ENCODE results near the gene FRMD5.
"Not testable (repeated sequence)": the region's sequence is repeated elsewhere in the genome, so short reads cannot be mapped to it uniquely, and the experiment has no call there.

FRMD5 gene

DNA sequence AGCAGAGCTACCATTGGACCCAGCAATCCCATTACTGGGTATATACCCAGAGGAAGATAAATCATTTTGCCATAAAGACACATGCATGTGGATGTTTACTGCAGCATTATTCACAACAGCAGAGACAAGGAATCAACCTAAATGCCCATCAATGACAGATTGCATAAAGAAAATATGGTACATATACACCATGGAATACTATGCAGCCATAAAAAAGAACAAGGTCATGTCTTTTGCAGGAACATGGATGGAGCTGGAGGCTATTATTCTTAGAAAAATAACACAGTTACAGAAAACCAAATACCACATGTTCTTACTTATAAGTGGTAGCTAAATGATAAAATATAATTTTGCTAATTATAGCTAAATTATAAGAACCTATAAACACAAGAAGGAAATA, 162.3 kb downstream of the FRMD5 start:
- DNase-seq (ENCODE audit: low spot score), result not testable (repeated sequence)

DNA sequence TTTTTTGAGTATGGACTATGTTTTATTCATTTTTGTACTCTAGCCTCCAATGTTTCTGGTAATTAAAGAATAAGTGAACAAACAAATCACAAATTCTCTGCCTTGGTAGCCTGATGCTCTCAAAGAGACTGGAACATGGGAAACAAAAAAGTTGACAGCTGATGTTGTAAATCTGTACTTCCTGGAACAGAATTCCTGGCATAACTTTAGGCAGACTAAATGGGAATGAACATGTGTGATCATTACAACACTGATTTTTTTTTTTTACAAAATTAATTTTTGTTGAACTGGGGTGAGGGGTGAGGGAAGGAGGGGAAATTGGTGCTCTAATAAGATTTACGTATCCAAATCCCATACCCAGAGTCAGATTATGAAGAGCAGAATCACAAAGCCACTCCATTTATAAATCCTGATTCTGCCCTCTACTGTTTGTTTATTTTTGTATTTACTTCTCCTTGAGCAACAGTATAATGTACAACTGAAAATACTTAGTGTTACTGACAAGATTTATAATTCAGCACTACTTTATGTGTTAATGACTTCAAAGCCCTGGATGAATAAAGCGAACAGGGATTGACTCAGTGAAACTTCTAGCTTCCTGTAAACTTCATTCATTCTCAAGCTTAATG, 165.0 kb downstream of the FRMD5 start:
- DNase-seq (ENCODE audit: low spot score), result no peak

DNA sequence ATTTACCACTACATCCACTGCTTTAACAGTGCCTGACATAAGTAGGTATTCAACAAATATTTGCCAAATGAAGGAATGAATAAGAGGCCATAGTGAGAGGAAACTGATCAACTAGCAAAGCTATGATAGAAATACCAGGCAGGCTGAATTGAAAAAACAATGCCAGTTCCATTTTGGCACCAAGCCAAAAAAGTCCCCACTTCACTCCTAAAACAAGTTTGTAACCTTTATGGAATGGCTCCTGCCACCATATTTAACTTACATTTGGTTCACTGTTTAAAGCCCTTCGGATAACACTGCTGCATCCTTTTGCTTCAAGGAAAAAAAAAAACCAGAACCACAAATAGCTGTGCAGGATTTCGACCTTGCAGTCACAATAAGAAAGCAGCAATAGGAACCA, 166.1 kb downstream of the FRMD5 start:
- DNase-seq (ENCODE audit: low spot score), result no peak

DNA sequence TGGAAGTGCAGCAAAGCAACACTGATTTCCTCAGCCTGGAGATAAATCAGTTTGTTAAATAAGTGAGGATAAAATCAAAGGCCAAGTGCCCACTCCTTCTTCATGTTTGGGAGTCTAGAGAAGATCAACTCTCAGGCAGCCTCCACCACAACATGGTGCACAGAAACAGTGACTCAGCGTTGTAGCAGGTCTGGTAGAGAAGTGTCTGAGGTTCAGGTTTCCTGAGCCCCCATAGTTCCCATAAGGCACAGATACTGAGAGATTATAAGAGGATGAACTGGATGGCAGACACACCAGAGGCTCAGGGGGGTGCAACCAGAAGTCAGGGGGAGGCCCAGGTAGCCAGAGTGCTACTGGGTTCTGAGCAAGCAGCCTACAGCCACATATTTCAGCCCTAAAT, 166.7 kb downstream of the FRMD5 start:
- DNase-seq (ENCODE audit: low spot score), result no peak

DNA sequence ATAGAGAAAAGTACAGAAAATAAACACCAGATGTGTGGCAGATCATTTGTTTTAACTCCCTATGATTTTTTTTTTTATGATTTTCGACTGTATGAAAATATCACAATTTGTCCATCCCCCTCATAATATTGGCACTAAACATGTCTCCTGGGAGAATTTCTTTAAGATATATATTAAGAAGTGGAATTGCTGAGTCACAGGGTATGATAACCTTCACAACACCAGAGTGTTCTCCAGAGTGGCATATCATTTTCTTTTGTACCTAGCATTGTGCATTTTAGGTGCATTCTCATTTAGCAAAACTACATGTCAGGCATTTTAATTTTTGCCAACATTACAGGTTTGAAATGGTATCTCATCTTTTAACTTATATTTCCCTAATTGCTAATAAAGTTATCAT, 170.9 kb downstream of the FRMD5 start:
- no peak for DNase-seq (ENCODE audit: low spot score)

DNA sequence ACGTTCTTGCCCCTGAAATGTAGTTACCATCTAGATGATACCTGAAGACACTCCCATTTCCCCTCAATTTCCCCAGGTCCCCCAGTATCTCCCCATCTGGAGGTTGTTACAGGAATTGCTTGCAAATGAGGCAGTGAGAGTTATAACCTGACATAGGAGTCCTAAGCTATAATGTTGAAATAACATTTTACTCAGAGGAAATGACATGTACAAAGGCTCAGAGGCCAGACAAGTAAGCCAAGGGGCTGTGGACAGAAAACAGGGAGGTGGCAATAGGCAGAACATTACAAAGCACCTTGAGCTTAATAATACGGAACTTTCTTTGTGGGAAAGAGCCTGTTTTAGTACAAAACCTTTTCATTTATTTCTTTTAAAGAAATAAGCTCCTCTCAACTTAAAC, 171.9 kb downstream of the FRMD5 start:
- no peak for DNase-seq (ENCODE audit: low spot score)

DNA sequence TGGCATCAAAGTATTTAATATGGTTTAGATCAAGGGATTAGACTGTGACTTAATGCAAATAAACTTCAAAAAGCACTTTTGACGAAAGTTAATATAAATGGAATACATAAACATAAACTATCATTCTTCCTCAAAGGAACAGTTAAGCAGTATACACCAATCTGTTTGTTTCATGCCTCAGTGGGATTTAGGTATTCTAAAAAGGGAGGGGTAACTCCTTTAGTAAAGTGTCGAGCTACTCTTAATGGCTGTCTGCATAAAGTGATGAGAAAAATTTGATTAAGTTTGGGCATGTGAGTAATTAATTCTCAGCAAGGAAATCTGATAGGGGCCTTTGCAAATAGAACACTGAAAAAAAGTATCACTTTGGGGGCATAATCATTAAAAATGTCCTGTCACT, 176.9 kb downstream of the FRMD5 start:
- no peak for DNase-seq (ENCODE audit: low spot score)

DNA sequence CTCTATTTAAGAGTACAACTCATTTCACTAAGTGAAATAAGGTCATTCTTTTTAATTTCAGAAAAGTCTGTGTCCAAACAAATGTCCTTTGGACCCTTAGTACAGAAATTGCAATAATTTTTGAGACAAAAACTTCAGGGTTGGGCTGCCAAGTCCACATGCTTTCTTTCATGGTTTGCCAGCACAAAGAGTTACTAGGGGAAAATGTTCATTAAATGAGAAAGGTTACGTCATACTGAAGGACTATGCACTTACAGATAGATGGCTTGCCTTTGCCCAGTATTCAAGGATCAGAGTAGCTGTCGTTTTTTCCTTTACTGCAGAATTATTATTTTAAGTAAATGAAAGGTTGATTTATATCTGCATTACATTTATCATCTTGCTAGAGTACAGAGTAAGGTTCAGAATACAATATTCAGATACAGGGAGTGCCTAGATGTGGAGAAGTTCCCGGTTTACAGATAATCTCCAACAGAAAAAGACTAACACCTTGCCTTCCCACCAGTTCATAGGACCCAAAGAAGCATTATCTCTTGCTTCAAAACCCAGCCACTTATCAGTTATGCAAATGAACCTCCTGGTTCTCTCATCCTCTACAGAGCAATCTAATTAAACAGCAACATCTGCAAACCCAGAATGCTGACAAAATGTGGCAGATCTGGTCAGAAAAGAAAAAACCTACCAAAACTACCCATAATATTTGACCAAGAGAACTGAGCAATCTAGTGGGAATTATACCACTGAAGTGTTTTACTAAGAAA, 179.3 kb downstream of the FRMD5 start:
- no peak for DNase-seq (ENCODE audit: low spot score)

DNA sequence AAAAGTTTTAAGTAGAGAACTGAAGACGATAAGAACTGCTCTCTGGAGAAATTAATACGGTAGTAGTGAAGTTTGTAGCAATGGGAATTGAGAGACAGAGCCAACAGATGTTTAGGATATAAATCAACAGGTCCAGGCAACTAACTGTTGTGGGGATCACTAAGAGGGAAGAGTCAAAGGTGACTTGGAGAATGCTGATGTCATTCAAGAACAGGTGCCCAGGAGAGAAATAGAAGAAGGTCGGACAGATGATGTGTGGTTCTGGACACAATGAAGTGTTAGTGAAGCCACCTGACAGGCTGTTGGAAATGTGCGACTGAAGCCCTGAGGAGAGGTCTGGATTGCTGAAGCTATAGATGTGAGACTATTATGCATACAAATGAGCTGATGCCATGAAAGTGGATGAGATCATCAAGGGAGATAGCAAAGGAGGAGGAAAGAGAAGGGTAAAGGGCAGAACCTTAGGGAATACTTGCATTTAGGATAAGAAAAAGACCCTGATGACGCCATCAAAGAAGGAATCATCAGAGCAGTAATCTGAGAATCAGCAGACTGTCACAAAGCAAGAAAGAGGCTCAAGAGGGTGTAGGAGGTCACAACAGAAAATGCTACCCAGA, 183.7 kb downstream of the FRMD5 start:
- no peak for DNase-seq (ENCODE audit: low spot score)

DNA sequence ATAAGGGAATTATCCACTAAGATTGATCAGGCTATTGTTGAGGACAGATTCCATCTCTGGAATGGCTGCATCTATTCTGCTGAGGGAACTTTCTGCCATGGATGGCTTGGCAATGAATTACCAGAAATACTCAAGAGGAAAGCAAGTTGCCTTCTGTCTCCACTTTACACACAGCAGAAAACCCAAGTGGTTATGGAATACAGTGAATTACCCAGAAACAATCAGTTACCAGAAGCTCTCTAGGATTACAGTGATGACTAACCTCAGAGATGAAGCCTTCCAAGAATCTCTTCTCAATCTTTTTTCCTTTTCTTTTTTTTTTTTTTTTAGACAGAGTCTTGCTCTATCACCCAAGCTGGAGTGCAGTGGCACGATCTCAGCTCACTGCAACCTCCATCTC, 185.0 kb downstream of the FRMD5 start:
- DNase-seq (ENCODE audit: low spot score), result no peak

DNA sequence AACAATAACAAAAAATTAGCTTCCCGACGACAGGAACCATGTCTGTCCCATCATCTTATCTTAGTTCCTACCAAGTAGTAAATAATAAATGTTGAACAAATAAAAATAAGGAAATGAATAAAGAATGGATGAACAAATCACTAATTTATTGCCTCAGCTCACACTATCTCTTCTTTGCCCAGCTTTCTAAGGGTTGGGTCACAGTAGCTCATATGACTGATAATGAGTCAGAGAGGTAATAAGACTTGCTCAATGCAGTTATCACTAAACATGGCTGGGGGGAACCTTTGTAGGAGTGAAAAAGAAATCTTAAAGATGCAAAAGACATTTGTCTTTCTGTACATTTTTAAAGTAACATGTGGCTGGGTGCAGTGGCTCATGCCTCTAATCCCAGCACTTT, 186.0 kb downstream of the FRMD5 start:
- DNase-seq (ENCODE audit: low spot score), result no peak

DNA sequence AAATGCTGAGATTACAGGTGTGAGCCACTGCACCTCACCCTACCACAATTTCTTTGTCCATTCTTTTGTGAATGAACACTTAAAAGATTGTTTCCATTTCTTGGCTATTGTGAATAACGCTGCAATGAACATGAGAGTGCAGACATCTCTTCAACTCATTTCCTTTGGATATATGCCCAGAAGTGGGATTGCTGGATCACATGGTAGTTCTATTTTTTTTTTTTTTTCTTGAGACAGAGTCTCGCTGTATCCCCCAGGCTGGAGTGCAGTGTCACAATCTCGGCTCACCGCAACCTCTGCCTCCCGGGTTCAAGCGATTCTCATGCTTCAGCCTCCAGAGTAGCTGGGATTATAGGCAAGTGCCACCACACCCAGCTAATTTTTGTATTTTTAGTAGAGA, 194.8 kb downstream of the FRMD5 start:
- not testable (repeated sequence) for DNase-seq (ENCODE audit: low spot score)

DNA sequence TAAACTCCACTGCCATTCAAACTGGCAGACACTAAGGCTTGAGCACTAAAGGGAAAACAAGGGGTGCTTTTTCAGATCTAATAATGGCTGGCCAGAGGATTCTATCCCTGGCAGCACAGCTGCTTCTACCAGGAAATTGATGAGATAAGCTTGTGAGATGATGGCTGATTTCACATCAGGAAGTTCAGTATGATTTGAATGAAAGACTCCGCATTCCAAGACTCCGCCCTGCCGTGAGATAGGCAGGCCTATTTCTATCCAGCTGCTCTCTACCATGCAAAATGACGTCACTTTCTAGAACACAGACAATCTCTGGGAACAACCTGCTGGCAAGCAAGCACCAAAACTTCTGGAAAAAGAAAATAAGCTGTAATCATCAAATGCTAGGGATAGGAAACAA, 196.5 kb downstream of the FRMD5 start:
- no peak for DNase-seq (ENCODE audit: low spot score)

DNA sequence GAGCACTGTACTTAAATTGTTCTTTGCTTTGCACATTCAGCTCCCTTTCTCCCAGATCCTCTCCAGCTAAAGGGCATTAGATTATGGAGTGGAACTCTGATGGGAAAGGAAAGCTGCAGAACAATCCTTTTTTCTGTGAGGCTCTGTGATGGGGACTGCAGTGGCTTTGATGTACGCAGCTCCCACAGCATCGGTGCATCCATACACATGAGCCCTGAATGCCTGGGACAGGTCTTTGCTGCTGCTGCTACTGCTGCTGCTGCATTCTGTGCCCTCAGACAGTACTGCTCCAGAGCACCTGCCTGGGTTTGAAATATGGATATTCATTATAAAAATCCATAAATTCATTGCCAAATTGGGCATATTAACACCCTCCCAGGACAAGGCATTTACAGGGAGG, 203.9 kb downstream of the FRMD5 start:
- no peak for DNase-seq (ENCODE audit: low spot score)

DNA sequence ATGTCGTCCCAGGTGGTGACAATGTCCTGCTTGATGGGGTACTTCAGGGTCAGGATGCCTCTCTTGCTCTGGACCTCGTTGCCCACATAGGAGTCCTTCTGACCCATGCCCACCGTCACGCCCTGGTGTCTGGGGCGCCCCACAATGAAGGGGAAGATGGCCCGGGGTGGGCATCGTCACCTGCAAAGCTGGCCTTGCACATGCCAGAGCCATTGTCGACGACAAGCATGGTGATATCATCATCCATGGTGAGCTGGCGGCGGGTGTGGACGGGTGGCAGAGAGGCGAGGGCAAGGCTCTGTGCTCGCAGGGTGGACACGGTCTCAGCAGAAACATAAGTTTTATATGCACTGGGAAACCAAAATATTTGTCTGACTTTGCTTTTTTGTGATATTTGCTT, 205.1 kb downstream of the FRMD5 start:
- no peak for DNase-seq (ENCODE audit: low spot score)

DNA sequence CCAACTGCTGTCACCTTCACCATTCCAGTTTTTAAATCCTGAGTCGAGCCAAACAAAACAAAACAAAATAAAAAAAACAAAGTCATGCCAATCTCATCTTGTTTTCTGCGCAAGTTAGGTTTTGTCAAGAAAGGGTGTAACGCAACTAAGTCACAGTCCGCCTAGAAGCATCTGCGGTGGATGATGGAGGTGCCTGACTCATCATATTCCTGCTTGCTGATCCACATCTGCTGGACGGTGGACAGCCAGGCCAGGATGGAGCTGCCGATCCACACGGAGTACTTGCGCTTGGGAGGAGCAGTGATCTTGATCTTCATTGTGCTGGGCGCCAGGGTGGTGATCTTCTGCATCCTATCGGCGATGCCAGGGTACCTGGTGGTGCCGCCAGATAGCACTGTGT, 206.2 kb downstream of the FRMD5 start:
- no peak for DNase-seq (ENCODE audit: low spot score)

DNA sequence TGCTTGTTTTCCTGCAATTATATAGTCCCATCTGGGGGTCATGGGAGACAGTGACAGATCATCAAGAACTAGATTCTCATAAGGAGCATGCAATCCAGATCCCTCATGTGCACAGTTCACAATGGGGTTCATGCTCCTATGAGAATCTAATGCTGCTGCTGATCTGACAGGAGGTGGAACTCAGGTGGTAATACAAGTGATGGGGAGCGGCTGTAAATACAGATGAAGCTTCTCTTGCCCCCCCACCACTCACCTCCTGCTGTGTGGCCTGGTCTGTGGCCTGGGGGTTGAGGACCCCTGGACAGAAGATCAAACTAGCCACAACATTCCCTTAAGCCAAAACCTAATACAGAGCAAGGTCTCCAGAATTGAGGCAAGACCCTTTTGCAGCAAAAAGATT, 207.1 kb downstream of the FRMD5 start:
- no peak for DNase-seq (ENCODE audit: low spot score)

DNA sequence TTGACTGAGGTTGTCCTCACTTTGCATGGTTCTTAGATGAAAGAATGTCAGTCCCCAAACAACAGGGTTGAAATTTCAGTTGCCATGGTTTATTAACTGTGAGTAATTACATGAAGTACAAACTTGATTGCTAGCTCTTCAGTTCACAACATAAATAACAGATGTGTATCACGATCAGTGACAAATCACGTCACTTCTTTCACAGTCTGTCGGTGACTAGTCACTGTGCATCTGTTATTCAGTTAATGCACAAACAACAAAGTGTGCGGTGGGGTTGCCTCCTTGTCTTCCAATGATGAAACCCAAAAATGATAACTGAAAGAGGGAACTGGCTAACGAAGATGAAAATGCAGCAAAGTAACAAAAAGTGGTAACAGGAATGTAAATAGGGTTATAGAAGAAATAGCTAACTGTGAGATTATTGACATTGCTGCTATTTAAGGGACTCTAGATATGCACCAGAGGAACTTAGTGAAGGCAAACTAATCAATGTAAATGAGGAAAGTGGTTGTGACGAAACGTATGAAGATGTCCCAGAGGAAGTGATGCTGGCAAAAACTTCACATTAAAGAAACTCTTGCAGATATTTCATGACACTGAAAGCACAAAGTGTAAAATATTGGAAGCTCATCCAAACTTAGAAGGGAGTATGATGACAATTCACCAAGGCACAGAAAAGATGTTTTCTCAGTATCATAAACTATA, 208.9 kb downstream of the FRMD5 start:
- no peak for DNase-seq (ENCODE audit: low spot score)

DNA sequence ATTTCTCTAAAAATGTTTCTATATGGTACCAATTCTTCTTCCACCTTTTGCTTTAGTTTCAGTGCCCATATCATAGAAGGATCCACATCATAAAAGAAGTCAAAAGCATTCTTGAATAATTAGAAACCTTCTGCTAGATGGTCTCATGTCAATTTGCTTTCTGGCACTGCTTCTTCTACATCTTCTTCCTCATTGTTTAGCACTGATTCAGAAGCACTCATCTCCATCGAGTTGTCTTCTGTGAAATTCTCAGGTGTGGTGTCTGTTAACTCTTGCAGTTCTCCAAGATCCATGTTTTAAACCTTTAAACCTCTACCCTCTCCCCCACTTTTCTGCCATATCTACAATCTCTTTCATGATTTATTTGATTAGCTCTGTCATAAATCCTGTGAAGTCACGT, 213.5 kb downstream of the FRMD5 start:
- DNase-seq (ENCODE audit: low spot score), result no peak

DNA sequence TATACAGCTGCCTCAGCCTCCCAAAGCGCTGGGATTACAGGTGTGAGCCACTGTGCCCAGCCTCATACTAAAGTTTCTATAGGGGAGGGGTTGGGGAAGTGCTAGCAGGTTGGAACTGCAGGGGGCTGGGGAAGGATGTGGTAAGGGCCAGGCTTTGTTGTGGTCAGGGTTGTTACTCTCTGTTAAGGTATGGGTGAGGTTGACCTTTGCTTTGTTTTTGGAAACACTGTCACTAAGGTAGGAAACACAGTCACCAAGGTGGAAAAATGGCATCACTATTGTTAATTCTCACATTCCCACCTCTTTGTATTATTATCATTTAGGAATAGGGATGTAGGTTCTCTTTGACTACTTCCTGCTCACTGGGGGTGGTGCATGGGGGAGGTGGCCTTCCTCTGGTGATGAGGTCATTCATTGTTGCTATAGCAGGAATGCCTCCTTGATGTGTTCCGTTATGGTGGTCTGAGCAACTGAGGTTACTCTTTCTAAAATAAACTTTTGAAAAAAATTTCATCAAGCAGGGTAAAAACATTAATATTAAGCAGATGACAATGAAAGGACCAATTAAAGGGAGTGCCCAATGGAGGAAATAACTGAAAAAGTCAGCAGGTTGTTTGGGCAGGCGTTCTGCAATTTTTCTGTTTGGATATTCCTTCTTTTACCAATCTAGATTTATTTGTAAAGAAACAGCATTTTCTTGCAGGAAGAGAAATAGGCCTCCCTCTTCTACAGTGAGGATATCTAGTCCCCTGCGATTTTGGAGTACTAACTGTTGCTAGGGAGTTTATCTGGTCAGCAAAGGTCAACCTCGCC, 217.8 kb downstream of the FRMD5 start:
- peak; percentile 57 for DNase-seq (ENCODE audit: low spot score)

DNA sequence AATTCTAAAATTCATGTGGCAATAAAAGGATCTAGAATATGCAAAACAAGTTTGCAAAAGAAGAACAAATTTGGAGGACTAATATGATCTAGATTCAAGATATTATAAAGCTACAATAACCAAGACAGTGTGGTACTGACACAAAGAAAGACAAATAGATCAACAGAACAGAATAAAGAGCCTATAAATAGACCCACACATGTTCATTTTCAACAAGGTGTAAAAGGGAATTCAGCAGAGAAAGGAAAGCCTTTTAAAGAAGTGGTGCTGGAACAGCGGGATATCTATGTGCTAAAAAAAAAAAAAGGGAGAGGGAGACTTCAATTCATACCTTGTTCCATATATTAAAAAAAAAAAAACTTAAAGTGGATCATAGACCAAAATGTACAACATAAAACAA, 219.3 kb downstream of the FRMD5 start:
- no peak for DNase-seq (ENCODE audit: low spot score)

DNA sequence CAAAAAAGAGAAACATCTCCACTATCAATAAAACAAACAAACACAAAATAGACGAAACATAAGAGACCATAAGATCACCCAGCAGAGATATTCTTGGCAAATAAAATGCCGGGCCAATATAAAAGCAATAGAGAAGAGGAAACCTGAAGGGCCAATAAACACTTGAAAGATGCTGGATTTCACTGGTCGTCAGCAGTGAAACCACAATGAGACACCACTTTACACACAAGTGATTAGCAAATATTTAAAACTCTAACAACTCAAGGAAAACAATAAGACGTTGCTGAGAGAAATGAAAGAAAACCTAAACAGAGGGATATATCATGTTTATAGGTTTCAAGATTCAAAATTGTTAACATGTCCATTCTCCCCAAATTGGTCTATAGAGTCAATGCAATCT, 219.7 kb downstream of the FRMD5 start:
- DNase-seq (ENCODE audit: low spot score), result no peak

Measured in activated CD4-positive, alpha-beta T cell treated with anti-CD3 and anti-CD28 coated beads, Interleukin-2, Interleukin-4, amounts not matched to agents 100 ng/mL and 50 ng/mL, durations not matched to agents 16 hours and 8 hours (primary cell).